ENCODE measurements around the gene ASB2.

ASB2 gene

DNA sequence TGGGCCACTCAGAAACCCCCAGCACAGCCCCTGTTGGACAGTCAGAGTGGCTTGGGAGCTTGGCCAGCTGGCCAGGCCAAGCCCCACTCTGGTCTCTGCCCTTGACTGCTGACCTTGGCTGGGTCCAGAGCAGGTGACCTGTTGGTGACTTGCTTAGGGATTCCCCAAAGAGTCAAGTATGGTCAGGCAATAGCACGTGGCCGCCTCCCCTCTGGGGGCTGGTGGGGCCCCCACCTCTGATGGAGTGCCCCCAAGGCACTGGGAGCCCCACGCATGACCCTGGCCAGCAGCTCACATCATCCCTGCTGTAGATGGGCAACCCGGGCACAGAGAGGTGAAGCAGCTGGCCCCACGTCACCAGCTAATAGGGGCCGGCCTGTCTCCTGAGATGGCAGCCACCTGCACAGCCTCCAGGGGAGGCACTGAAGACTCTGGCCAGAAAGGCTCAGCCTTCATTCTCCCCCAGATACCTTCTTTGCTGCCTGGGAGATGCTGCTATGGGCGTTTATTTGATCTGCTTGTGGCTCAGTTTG lies 22.6 kb upstream of the ASB2 start:
- H3K27me3 ChIP-seq (ENCODE audit: insufficient read depth, low read length, poor library complexity) = peaks cover 4% of the 10 kb centered on the region
- ATAC-seq (ENCODE audit: insufficient read depth, low read depth) = no peak
- no peaks in the 10 kb centered on the region for H3K79me2 ChIP-seq (ENCODE audit: insufficient read depth, low read length)
- H3K27ac ChIP-seq (ENCODE audit: low read length) = no peak overlapping the region
- no peak overlapping the region for H3K4me2 ChIP-seq (ENCODE audit: insufficient read depth, low read length)
- H3K4me1 ChIP-seq (ENCODE audit: insufficient read depth, low read length) = no peaks in the 10 kb centered on the region
- H3K9me3 ChIP-seq (ENCODE audit: insufficient read depth, low read length, severe bottlenecking) = no peaks in the 10 kb centered on the region
- 0 out of 2 replicates have a peak, but pooled peaks cover 14% of the 10 kb centered on the region for H4K20me1 ChIP-seq (ENCODE audit: insufficient read depth, low read length)
- no peak overlapping the region for H3K9ac ChIP-seq (ENCODE audit: low read depth, low read length)
- no peak overlapping the region for H3K4me3 ChIP-seq (ENCODE audit: low read depth in 1 of 2, low read length in 2 of 2)
- H3K36me3 ChIP-seq (ENCODE audit: insufficient read depth, low read length) = no peaks in the 10 kb centered on the region
- H2AFZ ChIP-seq (ENCODE audit: low read depth, low read length) = no peak overlapping the region
- no peak for DNase-seq
- no peak for TF ChIP-seq EZH2 (IDR thresholded peaks at IDR 0.05; ENCODE audit: borderline replicate concordance, low read depth, low read length, severe bottlenecking)
- TF ChIP-seq, protein P1, sequence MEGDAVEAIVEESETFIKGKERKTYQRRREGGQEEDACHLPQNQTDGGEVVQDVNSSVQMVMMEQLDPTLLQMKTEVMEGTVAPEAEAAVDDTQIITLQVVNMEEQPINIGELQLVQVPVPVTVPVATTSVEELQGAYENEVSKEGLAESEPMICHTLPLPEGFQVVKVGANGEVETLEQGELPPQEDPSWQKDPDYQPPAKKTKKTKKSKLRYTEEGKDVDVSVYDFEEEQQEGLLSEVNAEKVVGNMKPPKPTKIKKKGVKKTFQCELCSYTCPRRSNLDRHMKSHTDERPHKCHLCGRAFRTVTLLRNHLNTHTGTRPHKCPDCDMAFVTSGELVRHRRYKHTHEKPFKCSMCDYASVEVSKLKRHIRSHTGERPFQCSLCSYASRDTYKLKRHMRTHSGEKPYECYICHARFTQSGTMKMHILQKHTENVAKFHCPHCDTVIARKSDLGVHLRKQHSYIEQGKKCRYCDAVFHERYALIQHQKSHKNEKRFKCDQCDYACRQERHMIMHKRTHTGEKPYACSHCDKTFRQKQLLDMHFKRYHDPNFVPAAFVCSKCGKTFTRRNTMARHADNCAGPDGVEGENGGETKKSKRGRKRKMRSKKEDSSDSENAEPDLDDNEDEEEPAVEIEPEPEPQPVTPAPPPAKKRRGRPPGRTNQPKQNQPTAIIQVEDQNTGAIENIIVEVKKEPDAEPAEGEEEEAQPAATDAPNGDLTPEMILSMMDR (IDR thresholded peaks at IDR 0.05; ENCODE audit: borderline replicate concordance, extremely low read depth, low read length, poor library complexity, severe bottlenecking) = no peak

DNA sequence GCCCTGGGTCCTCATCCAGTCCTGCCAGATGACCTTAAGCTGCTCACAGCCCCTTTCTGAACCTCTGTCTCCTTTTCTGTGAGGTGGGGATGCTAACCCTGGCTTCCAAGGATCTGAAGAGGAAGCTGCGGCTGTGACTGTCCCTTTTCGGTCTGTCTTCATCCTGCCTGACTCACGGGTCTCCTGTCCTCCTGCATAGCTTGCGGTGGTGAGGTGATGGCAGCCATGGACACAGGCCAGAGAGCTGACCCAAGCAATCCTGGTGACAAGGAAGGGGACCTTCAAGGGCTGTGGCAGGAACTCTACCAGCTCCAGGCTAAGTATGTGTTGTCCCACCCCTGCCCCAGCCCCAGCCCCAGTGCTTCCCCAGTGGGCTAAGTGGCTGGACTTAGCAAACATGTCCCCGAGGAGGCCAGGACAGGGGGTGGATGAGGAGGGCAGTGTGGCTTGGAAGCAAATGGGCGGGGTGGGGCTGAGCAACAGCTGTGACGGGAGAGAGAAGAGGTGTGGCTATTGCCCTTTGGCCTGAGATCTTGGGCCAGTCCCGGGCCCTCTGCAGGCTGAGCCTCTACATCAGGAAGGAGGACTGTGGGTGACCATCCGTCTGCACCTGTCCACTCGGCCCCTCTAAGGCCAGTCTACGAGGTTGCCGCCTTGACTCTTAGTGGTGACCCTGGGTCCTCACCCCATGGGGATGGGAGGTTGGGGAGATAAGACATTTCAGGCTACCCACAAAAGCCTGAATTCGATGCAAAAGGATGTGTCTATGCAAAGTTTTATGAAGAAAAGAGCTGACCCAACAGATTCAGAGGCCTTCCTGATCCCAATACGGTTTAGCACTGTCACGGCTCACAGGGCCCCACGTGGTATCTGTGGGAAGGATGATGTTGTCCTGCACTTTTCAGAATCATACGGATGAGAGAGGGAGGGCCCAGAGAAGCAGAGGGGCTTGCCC lies 21.8 kb upstream of the ASB2 start:
- no peak overlapping the region for H3K9ac ChIP-seq (ENCODE audit: low read depth, low read length)
- H3K36me3 ChIP-seq (ENCODE audit: insufficient read depth, low read length) = no peaks in the 10 kb centered on the region
- ATAC-seq (ENCODE audit: insufficient read depth, low read depth) (no peak), DNase-seq (no peak)
- peaks cover 10% of the 10 kb centered on the region for H3K27me3 ChIP-seq (ENCODE audit: insufficient read depth, low read length, poor library complexity)
- no peak overlapping the region for H3K27ac ChIP-seq (ENCODE audit: low read length)
- no peak overlapping the region for H2AFZ ChIP-seq (ENCODE audit: low read depth, low read length)
- no peaks in the 10 kb centered on the region for H3K79me2 ChIP-seq (ENCODE audit: insufficient read depth, low read length)
- no peaks in the 10 kb centered on the region for H3K4me1 ChIP-seq (ENCODE audit: insufficient read depth, low read length)
- H3K9me3 ChIP-seq (ENCODE audit: insufficient read depth, low read length, severe bottlenecking) = no peaks in the 10 kb centered on the region
- no peak overlapping the region for H3K4me3 ChIP-seq (ENCODE audit: low read depth in 1 of 2, low read length in 2 of 2)
- TF ChIP-seq EZH2 (IDR thresholded peaks at IDR 0.05; ENCODE audit: borderline replicate concordance, low read depth, low read length, severe bottlenecking) = no peak
- TF ChIP-seq, protein P1 (IDR thresholded peaks at IDR 0.05; ENCODE audit: borderline replicate concordance, extremely low read depth, low read length, poor library complexity, severe bottlenecking) = no peak
- H4K20me1 ChIP-seq (ENCODE audit: insufficient read depth, low read length) = 0 out of 2 replicates have a peak, but pooled peaks cover 14% of the 10 kb centered on the region
- H3K4me2 ChIP-seq (ENCODE audit: insufficient read depth, low read length) = no peak overlapping the region

DNA sequence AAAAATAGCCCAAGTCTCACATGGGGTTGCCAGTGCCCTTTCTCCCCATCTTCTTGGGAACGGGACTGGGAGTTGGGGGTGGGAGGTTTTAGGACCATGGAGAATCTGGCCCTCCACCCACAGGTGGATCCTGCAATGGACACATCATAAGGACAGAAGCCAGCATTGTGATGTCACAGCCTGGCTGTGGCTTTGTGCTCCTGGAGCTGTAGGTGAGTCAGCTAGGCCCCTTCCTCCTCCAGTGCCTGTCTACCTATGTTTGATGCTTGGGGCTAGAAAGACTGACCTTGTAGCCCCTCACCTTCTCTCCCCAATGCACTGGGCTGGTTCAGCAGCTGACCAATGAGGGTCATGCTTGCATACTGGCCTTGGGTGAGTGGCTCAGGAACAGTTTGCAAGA lies 20.7 kb upstream of the ASB2 start, which contains the start of gene CCDC197:
Gene CCDC197 (plus strand): TSS at position 220 of the 400 bp plus-strand sequence. CDS start 831 bp downstream, outside the sequence.
- Histone ChIP-seq H3K4me2 (ENCODE audit: insufficient read depth, low read length) (no peak within 1 kb of the TSS), H2AFZ (ENCODE audit: low read depth, low read length) (no peak within 1 kb of the TSS), H3K27ac (ENCODE audit: low read length) (no peak within 1 kb of the TSS), H4K20me1 (ENCODE audit: insufficient read depth, low read length) (0 out of 2 replicates have a peak, but pooled peaks cover 14% of the 10 kb centered on the region), H3K4me3 (ENCODE audit: low read depth in 1 of 2, low read length in 2 of 2) (no peak within 1 kb of the TSS), H3K4me1 (ENCODE audit: insufficient read depth, low read length) (no peaks in the 10 kb centered on the region), H3K9me3 (ENCODE audit: insufficient read depth, low read length, severe bottlenecking) (no peaks in the 10 kb centered on the region), H3K36me3 (ENCODE audit: insufficient read depth, low read length) (no peaks in the 10 kb centered on the region), H3K27me3 (ENCODE audit: insufficient read depth, low read length, poor library complexity) (peaks cover 10% of the 10 kb centered on the region), H3K9ac (ENCODE audit: low read depth, low read length) (no peak within 1 kb of the TSS), H3K79me2 (ENCODE audit: insufficient read depth, low read length) (no peaks in the 10 kb centered on the region)
- DNase-seq (no peak), ATAC-seq (ENCODE audit: insufficient read depth, low read depth) (no peak)
- TF ChIP-seq, protein P1 (IDR thresholded peaks at IDR 0.05; ENCODE audit: borderline replicate concordance, extremely low read depth, low read length, poor library complexity, severe bottlenecking) = no peak
- no peak for TF ChIP-seq EZH2 (IDR thresholded peaks at IDR 0.05; ENCODE audit: borderline replicate concordance, low read depth, low read length, severe bottlenecking)

Measured in DND-41 (cell line).